Measurements from ENCODE around the gene TMEM203.

GRCh38 chr9:137191245-137191644 is 14.2 kb downstream of the TMEM203 start:
- TF ChIP-seq CTCF (IDR thresholded peaks at IDR 0.05) (no peak), POLR2A (IDR thresholded peaks at IDR 0.05) (no peak)
